ENCODE results near the gene VWA3B. TPM values are rescaled to one million over a fixed set of nuclear protein-coding genes. Genes with fewer than 3 reads are reported as not detected.
"Not testable (repeated sequence)": the region's sequence is repeated elsewhere in the genome, so short reads cannot be mapped to it uniquely, and the experiment has no call there.

The VWA3B gene
- total RNA-seq, 1 donor from 2014 or later = not detected

DNA sequence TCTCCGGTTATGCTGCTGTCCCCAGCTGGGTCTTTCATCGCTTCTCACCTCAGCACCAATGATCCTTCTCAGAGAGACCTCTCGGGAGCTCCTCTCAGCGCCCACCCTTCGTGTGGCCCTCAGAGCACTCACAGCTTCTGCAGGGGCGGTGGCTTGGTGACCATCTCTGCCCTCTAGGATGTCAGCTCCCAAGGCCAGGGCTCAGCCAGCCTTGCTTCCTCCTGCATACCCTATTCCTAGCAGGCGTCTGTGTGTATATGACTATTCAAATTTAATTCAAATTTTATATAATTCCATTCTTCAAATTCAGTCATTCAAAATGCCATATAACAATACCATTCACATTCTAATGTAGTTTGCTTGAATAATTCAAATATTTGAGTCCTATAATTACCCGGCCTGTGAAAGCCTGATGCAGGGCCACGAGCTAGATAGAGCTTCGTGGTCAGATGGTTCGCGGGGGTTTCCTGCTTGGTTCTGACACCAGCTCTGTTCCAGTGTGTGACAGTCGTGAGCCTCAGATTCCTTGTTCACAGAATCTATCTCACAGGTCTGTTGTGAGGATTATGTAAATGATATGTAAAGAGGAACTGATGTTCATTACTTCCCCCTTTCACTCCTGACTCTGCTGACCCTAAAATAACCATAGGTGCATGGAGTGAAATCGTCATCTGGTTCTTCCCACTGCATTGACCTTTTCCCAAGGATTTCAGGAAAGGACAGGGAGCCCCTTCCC is 165.2 kb downstream of the VWA3B start:
- Mint-ChIP-seq H3K9me3 (peaks cover 13% of the 10 kb centered on the region), H3K27me3 (ENCODE audit: low read depth) (no peaks in the 10 kb centered on the region), H3K36me3 (ENCODE audit: low read depth) (peaks cover 11% of the 10 kb centered on the region), H3K4me3 (no peak overlapping the region), H3K4me1 (peaks cover 9% of the 10 kb centered on the region), H3K27ac (ENCODE audit: unreplicated experiment) (no peak overlapping the region)
- no peak for DNase-seq (ENCODE audit: low read depth, low spot score)
- TF ChIP-seq, protein P1, sequence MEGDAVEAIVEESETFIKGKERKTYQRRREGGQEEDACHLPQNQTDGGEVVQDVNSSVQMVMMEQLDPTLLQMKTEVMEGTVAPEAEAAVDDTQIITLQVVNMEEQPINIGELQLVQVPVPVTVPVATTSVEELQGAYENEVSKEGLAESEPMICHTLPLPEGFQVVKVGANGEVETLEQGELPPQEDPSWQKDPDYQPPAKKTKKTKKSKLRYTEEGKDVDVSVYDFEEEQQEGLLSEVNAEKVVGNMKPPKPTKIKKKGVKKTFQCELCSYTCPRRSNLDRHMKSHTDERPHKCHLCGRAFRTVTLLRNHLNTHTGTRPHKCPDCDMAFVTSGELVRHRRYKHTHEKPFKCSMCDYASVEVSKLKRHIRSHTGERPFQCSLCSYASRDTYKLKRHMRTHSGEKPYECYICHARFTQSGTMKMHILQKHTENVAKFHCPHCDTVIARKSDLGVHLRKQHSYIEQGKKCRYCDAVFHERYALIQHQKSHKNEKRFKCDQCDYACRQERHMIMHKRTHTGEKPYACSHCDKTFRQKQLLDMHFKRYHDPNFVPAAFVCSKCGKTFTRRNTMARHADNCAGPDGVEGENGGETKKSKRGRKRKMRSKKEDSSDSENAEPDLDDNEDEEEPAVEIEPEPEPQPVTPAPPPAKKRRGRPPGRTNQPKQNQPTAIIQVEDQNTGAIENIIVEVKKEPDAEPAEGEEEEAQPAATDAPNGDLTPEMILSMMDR (conservative IDR thresholded peaks at IDR 0.05) = no peak

DNA sequence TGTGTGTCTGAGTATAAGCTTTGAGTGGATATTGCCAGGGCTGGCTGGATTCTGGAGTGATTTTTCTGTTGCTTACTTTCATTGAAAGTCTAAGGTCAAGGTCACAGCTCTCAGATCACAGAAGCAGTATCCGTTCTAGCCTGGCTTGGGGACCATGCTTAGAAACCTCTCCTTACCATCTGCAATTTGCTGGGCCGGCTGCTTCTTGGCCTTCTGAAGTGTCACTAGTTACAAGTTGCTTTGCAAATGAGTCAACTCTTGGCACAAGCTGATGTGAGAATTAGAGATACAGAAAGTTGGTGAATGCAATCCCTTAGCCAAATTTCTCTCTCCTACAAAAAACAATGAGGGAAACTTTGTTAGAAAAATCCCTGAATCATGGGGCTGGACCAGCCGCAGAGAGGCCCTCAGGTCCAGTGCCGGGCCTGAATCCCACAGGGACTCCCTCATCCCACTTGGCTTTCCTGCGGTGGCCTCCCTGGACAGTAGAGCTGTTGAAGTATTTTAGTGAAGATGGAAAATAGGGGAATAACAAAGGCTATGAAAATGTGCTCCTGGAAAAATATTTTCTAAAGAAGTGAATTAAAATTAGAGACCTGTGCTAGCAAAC is 166.6 kb downstream of the VWA3B start:
- Mint-ChIP-seq H3K4me1 (peaks cover 9% of the 10 kb centered on the region), H3K36me3 (ENCODE audit: low read depth) (peaks cover 3% of the 10 kb centered on the region), H3K4me3 (no peak overlapping the region), H3K27me3 (ENCODE audit: low read depth) (no peaks in the 10 kb centered on the region), H3K27ac (ENCODE audit: unreplicated experiment) (no peak overlapping the region), H3K9me3 (peaks cover 9% of the 10 kb centered on the region)
- no peak for DNase-seq (ENCODE audit: low read depth, low spot score)
- TF ChIP-seq, protein P1 (conservative IDR thresholded peaks at IDR 0.05) = no peak

DNA sequence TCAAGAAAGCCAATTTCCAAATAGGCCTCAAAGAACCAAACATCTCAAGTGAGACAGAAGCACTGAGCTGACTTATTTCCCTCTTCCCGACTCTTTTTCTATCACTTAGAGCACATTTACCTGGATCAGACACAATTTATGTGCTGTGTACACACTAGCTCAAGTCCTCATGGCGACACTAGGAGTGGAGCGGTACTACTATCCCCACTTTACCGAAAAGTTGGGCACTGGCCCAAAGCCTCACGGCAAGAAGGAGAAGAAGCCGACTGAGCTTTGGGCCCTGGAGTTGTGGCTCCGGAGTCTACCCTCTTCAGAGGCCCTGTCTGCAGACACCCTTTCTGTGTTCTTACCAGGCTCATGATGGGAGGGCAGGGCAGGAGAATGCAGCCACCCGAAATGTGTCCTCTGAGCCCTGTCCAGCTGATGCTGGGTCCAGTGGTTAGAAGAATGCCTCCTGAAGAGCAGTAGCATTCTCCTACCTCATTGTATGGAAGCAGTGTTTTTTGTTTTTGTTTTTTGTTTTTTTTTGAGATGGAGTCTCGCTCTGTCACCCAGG is 167.6 kb downstream of the VWA3B start:
- no peaks in the 10 kb centered on the region for H3K27me3 Mint-ChIP-seq (ENCODE audit: low read depth)
- TF ChIP-seq, protein P1 (conservative IDR thresholded peaks at IDR 0.05) = no peak
- H3K9me3 Mint-ChIP-seq = peaks cover 3% of the 10 kb centered on the region
- no peak overlapping the region for H3K27ac Mint-ChIP-seq (ENCODE audit: unreplicated experiment)
- peaks cover 9% of the 10 kb centered on the region for H3K4me1 Mint-ChIP-seq
- DNase-seq (ENCODE audit: low read depth, low spot score) = no peak
- H3K36me3 Mint-ChIP-seq (ENCODE audit: low read depth) = peaks cover under 1% of the 10 kb centered on the region
- H3K4me3 Mint-ChIP-seq = no peak overlapping the region

DNA sequence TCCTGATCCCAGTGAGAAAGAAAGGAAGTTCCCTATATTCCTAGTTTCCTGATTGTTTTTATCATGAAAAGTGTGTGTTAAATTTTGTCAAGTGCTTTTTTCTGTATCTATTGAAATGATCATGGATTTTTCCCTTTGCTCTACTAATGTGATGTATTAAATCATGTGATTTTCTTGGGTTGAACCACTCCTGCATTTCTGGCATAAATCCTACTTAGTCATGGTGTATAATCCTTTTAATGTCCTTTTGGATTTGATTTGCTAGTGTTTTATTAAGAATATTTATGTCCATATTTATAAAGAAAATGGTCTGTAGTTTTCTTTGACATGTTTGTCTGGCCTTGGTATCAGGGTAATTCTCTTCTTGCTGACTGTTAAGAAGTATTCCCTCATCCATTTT is 171.9 kb downstream of the VWA3B start:
- TF ChIP-seq, protein P1 (conservative IDR thresholded peaks at IDR 0.05) = no peak
- H3K27me3 Mint-ChIP-seq (ENCODE audit: low read depth) = no peaks in the 10 kb centered on the region

DNA sequence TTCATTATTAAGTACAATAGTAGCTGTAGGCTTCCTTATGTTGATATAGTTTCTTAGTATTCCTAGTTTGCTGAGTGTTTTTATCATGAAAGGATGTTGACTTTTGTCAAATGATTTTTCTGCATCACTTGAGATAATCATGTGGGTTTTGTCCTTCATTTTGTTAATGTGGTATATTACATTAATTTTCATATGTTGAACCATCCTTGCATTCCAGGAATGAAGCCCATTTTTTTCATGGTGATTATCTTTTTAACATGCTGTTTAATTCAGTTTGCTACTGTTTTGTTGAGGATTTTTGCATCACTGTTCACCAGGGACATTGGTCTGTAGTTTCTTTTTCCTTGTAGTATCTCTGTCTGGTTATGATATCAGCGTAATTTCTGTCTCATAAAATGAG is 176.4 kb downstream of the VWA3B start:
- no peak overlapping the region for H3K27ac Mint-ChIP-seq (ENCODE audit: unreplicated experiment)
- H3K4me3 Mint-ChIP-seq = no peak overlapping the region
- no peaks in the 10 kb centered on the region for H3K4me1 Mint-ChIP-seq
- TF ChIP-seq, protein P1 (conservative IDR thresholded peaks at IDR 0.05) = no peak
- no peaks in the 10 kb centered on the region for H3K27me3 Mint-ChIP-seq (ENCODE audit: low read depth)
- no peak for DNase-seq (ENCODE audit: low read depth, low spot score)
- peaks cover 26% of the 10 kb centered on the region for H3K9me3 Mint-ChIP-seq
- H3K36me3 Mint-ChIP-seq (ENCODE audit: low read depth) = peaks cover 12% of the 10 kb centered on the region

More for the DNA sequence above, 171.9 kb downstream of the VWA3B start:
- no peak for DNase-seq (ENCODE audit: low read depth, low spot score)
- Mint-ChIP-seq H3K4me3 (no peak overlapping the region), H3K4me1 (no peaks in the 10 kb centered on the region), H3K36me3 (ENCODE audit: low read depth) (peaks cover 10% of the 10 kb centered on the region), H3K9me3 (peaks cover 25% of the 10 kb centered on the region), H3K27ac (ENCODE audit: unreplicated experiment) (no peak overlapping the region)

DNA sequence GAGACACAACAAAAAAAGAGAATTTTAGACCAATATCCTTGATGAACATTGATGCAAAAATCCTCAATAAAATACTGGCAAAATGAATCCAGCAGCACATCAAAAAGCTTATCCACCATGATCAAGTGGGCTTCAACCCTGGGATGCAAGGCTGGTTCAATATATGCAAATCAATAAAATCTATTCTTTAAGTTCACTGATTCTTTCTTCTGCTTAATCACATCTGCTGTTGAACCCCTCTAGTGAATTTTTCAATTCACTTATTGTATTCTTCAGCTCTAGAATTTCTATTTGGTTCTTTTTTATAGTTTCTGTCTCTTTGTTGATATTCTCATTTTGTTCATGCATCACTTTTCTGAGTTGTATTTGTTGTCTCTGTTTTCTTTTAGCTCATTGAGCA is 181.3 kb downstream of the VWA3B start:
- not testable (repeated sequence) for DNase-seq (ENCODE audit: low read depth, low spot score); H3K27ac Mint-ChIP-seq (ENCODE audit: unreplicated experiment); H3K27me3 Mint-ChIP-seq (ENCODE audit: low read depth); H3K4me1 Mint-ChIP-seq; H3K4me3 Mint-ChIP-seq; H3K9me3 Mint-ChIP-seq; H3K36me3 Mint-ChIP-seq (ENCODE audit: low read depth)

All from neural crest cell (in vitro differentiated cells).